H1 (cell line): ENCODE data around the gene CEP104. TPM values are rescaled to one million over a fixed set of nuclear protein-coding genes. Genes with fewer than 3 reads are reported as not detected.

Experiments used
- CTCF ChIA-PET: fragments of 300-600 bp; sonication (Branson Sonifier 250); formaldehyde crosslinking; loops from one replicate; lab custom pipeline; 2021; ENCODE audit not compliant: partially characterized antibody; lab: Charles Lee
- POLR2A ChIA-PET: fragments of 300-600 bp; sonication (Branson Sonifier 250); formaldehyde crosslinking; loops from one replicate; lab custom pipeline; 2021; ENCODE audit warnings: inconsistent platforms; ENCODE audit not compliant: partially characterized antibody; lab: Charles Lee
- DNase-seq, 2 experiments: peaks; one replicate each; pipeline versions ENCODE4 v3.0.0 to v3.0.0-alpha.2; 2010 to 2022; ENCODE audit warnings: low spot score in 2 of 2, low read depth in 1 of 2, mixed read lengths in 1 of 2
- FAIRE-seq: peaks from 2 replicates; lab custom pipeline; 2011; peaks lifted over from hg19 to GRCh38; lab: Jason Lieb, UNC
- H2AFZ ChIP-seq: 2 replicates; pipeline ENCODE4 v1.8.1; 2012; ENCODE audit warnings: low read length, inconsistent platforms
- H2AK5ac ChIP-seq: 2 replicates; pipeline ENCODE4 v1.6.1; 2013; ENCODE audit warnings: low read depth, low read length
- H2BK120ac ChIP-seq: replicated peaks from 2 replicates; pipeline ENCODE3; 2013; ENCODE audit warnings: low read depth, low read length, inconsistent platforms
- H2BK12ac ChIP-seq: 2 replicates; pipeline ENCODE4 v1.6.1; 2013; ENCODE audit warnings: low read depth, low read length
- H2BK15ac ChIP-seq: 2 replicates; pipeline ENCODE4 v1.6.1; 2013; ENCODE audit warnings: low read length
- H2BK20ac ChIP-seq: 2 replicates; pipeline ENCODE4 v1.6.1; 2013; ENCODE audit warnings: low read length
- H2BK5ac ChIP-seq: 2 replicates; pipeline ENCODE4 v1.6.1; 2013; ENCODE audit warnings: low read depth, low read length
- H3K14ac ChIP-seq: 2 replicates; pipeline ENCODE4 v1.6.1; 2013; ENCODE audit warnings: inconsistent platforms; ENCODE audit not compliant: insufficient read length
- H3K18ac ChIP-seq: 2 replicates; pipeline ENCODE4 v1.6.1; 2013; ENCODE audit warnings: low read length; ENCODE audit errors: extremely low read depth
- H3K23ac ChIP-seq: 2 replicates; pipeline ENCODE4 v1.6.1; 2013; ENCODE audit warnings: inconsistent platforms; ENCODE audit not compliant: insufficient read length
- H3K23me2 ChIP-seq: 2 replicates; pipeline ENCODE4 v1.6.1; 2013; ENCODE audit warnings: low read depth, low read length
- H3K27ac ChIP-seq: 2 replicates; pipeline ENCODE4 v1.6.1; 2011; ENCODE audit warnings: low read depth, low read length, inconsistent platforms
- H3K27me3 ChIP-seq, 4 experiments: replicated peaks in 1 of 4; 1 replicate in 1 of 4; 2 replicates in 3 of 4; pipeline versions ENCODE4 v1.6.1 to v1.8.1; 2011 to 2013; ENCODE audit warnings: low read length in 3 of 4, mild to moderate bottlenecking in 3 of 4, inconsistent platforms in 2 of 4, mixed read lengths in 2 of 4, moderate library complexity in 1 of 4; ENCODE audit not compliant: control insufficient read depth in 3 of 4, insufficient read depth in 3 of 4; ENCODE audit errors: extremely low read depth in 1 of 4
- H3K36me3 ChIP-seq, 4 experiments: 2 replicates each; pipeline versions ENCODE4 v1.6.1 to v1.8.1; 2011 to 2013; ENCODE audit warnings: mild to moderate bottlenecking in 4 of 4, low read length in 3 of 4, moderate library complexity in 2 of 4, control low read depth in 1 of 4, inconsistent platforms in 1 of 4; ENCODE audit not compliant: insufficient read depth in 4 of 4, control insufficient read depth in 2 of 4
- H3K4ac ChIP-seq: replicated peaks from 2 replicates; pipeline ENCODE3; 2013; ENCODE audit warnings: low read length, low read depth, mixed read lengths, inconsistent platforms; ENCODE audit not compliant: insufficient read length
- H3K4me1 ChIP-seq, 4 experiments: replicated peaks in 1 of 4; 1 replicate in 1 of 4; 2 replicates in 3 of 4; pipeline versions ENCODE4 v1.6.1 to v1.8.1; 2011 to 2013; ENCODE audit warnings: low read length in 3 of 4, inconsistent platforms in 2 of 4, mixed read lengths in 1 of 4; ENCODE audit not compliant: insufficient read depth in 4 of 4, control insufficient read depth in 3 of 4
- H3K4me2 ChIP-seq, 2 experiments: 2 replicates each; pipeline versions ENCODE4 v1.6.1 to v1.8.1; 2011 to 2013; ENCODE audit warnings: low read depth in 2 of 2, low read length in 2 of 2, control low read depth in 1 of 2, inconsistent platforms in 1 of 2, mild to moderate bottlenecking in 1 of 2; ENCODE audit not compliant: insufficient read depth in 1 of 2
- H3K4me3 ChIP-seq, 4 experiments: fragments of 200-600, 300-600 bp in 1 of 4; sonication (generic), shearing (Covaris generic), sonication (Bioruptor Twin) in 1 of 4; 2 replicates each; pipeline versions ENCODE4 v1.5.1 to v1.8.1; 2011 to 2016; ENCODE audit warnings: low read length in 4 of 4, low read depth in 3 of 4, control low read depth in 2 of 4, inconsistent platforms in 2 of 4, mild to moderate bottlenecking in 2 of 4, mixed read lengths in 1 of 4, moderate library complexity in 1 of 4; ENCODE audit not compliant: insufficient read depth in 2 of 4; ENCODE audit errors: extremely low read depth in 1 of 4
- H3K56ac ChIP-seq: replicated peaks from 2 replicates; pipeline ENCODE3; 2013; ENCODE audit warnings: low read depth, mild to moderate bottlenecking, mixed read lengths, low read length, inconsistent platforms; ENCODE audit not compliant: insufficient read length
- H3K79me1 ChIP-seq: 2 replicates; pipeline ENCODE4 v1.6.1; 2013; ENCODE audit warnings: low read depth, low read length, control low read depth
- H3K79me2 ChIP-seq, 2 experiments: 2 replicates each; pipeline versions ENCODE4 v1.6.1 to v1.8.1; 2012 to 2013; ENCODE audit warnings: low read length in 2 of 2, mild to moderate bottlenecking in 2 of 2, inconsistent platforms in 1 of 2; ENCODE audit not compliant: insufficient read depth in 2 of 2, control insufficient read depth in 1 of 2
- H3K9ac ChIP-seq, 4 experiments: replicated peaks in 1 of 4; 1 replicate in 1 of 4; 2 replicates in 3 of 4; pipeline versions ENCODE4 v1.6.1 to v1.8.1; 2011 to 2013; ENCODE audit warnings: low read depth in 3 of 4, low read length in 3 of 4, control low read depth in 2 of 4, mild to moderate bottlenecking in 2 of 4, moderate library complexity in 2 of 4, inconsistent platforms in 1 of 4; ENCODE audit errors: extremely low read depth in 1 of 4
- H3K9me3 ChIP-seq, 2 experiments: 2 replicates each; pipeline versions ENCODE4 v1.6.1 to v1.8.1; 2012 to 2013; ENCODE audit warnings: mild to moderate bottlenecking in 2 of 2, moderate library complexity in 2 of 2, control low read depth in 1 of 2, inconsistent platforms in 1 of 2, low read depth in 1 of 2, low read length in 1 of 2, mixed read lengths in 1 of 2; ENCODE audit not compliant: insufficient read depth in 2 of 2
- H4K20me1 ChIP-seq, 2 experiments: replicated peaks in 1 of 2; 2 replicates each; pipeline versions ENCODE3 to v1.8.1; 2011 to 2013; ENCODE audit warnings: inconsistent platforms in 2 of 2, low read length in 2 of 2, mild to moderate bottlenecking in 1 of 2; ENCODE audit not compliant: insufficient read depth in 2 of 2, control insufficient read depth in 1 of 2
- H4K5ac ChIP-seq: 2 replicates; pipeline ENCODE4 v1.6.1; 2013; ENCODE audit warnings: low read length, low read depth, mixed read lengths, inconsistent platforms; ENCODE audit not compliant: insufficient read length
- H4K8ac ChIP-seq: 2 replicates; pipeline ENCODE4 v1.8.0; 2013; ENCODE audit warnings: mild to moderate bottlenecking, moderate library complexity, low read length, inconsistent platforms; ENCODE audit not compliant: insufficient read depth; ENCODE audit errors: extremely low read depth
- H4K91ac ChIP-seq: replicated peaks from 2 replicates; pipeline ENCODE3; 2013; ENCODE audit warnings: low read length, mixed read lengths, inconsistent platforms; ENCODE audit not compliant: insufficient read length
- JUN ChIP-seq: IDR thresholded peaks from 2 replicates; pipeline ENCODE4 v1.6.1; 2011; ENCODE audit warnings: low read depth, mild to moderate bottlenecking, improper control_type of control experiment, low read length
- KDM1A ChIP-seq: fragments of 200-600, 300-600 bp; sonication (generic); IDR thresholded peaks from 2 replicates; pipeline ENCODE4 v1.7.1; 2016; ENCODE audit warnings: mild to moderate bottlenecking, low read length, borderline replicate concordance
- KDM5A ChIP-seq: fragments of 200-600 bp; IDR thresholded peaks from 2 replicates; pipeline ENCODE4 v1.7.1; 2012; ENCODE audit warnings: mild to moderate bottlenecking, low read length, inconsistent platforms, mixed read lengths
- PHF8 ChIP-seq: fragments of 200-600 bp; sonication (generic); conservative IDR thresholded peaks from 2 replicates; pipeline ENCODE4 v1.7.1; 2012; ENCODE audit warnings: low read depth, mild to moderate bottlenecking, inconsistent platforms, low read length, moderate library complexity
- POLR2A ChIP-seq, 2 experiments: IDR thresholded peaks; 1 replicate in 1 of 2; 2 replicates in 1 of 2; pipeline ENCODE4 v1.6.1; 2011; ENCODE audit warnings: low read depth in 2 of 2, low read length in 2 of 2, mild to moderate bottlenecking in 2 of 2; ENCODE audit errors: control extremely low read depth in 1 of 2
- RFX5 ChIP-seq: IDR thresholded peaks from 2 replicates; pipeline ENCODE4 v1.6.1; 2011; ENCODE audit warnings: low read depth, low read length, improper control_type of control experiment, borderline replicate concordance
- RNF2 ChIP-seq: fragments of 200-900, 300-1000 bp; sonication (generic); IDR thresholded peaks from 2 replicates; pipeline ENCODE4 v1.7.1; 2016; ENCODE audit warnings: borderline replicate concordance, low read depth, mild to moderate bottlenecking, antibody characterized with exemption, low read length; ENCODE audit not compliant: poor library complexity, severe bottlenecking; ENCODE audit errors: missing control alignments
- RXRA ChIP-seq: IDR thresholded peaks from 2 replicates; pipeline ENCODE4 v1.6.1; 2011; ENCODE audit warnings: low read depth, mild to moderate bottlenecking, low read length, moderate library complexity; ENCODE audit not compliant: insufficient read depth
- TAF1 ChIP-seq: IDR thresholded peaks from 2 replicates; pipeline ENCODE4 v1.6.1; 2011; ENCODE audit warnings: mild to moderate bottlenecking, low read depth, low read length
- TCF12 ChIP-seq: IDR thresholded peaks from 2 replicates; pipeline ENCODE4 v1.6.1; 2011; ENCODE audit warnings: low read depth, mild to moderate bottlenecking, low read length
- WGBS, 2 experiments: shearing (Covaris generic) in 1 of 2; methylation state at CpG; one replicate each; pipeline versions ENCODE4 v1.1.6 to v1.1.7; 2013 to 2015; ENCODE audit warnings: low lambda C conversion rate in 2 of 2, mixed read lengths in 2 of 2, inconsistent platforms in 1 of 2, low coverage in 1 of 2, missing lambda C conversion rate in 1 of 2; ENCODE audit not compliant: insufficient replicate concordance in 2 of 2, insufficient coverage in 1 of 2, insufficient read length in 1 of 2; ENCODE audit errors: extremely low coverage in 1 of 2, missing lambda C conversion rate in 1 of 2; 5-methylcytosine and 5-hydroxymethylcytosine counted together
- polyA plus RNA-seq, 7 experiments: library from polyadenylated mRNA; depleted of rRNA in 3 of 7; stranded (reverse) in 5 of 7; unstranded in 2 of 7; fragments of >200 nt in 5 of 7; fragments of 200-250 nt in 2 of 7; gene quantifications; 1 replicate in 5 of 7; 2 replicates in 1 of 7; 4 replicates in 1 of 7; pipeline versions ENCODE4 v1.2.1 to v1.2.3, GENCODE V29; 2011 to 2013; ENCODE audit warnings: missing spikeins in 2 of 7, mixed read lengths in 2 of 7
- total RNA-seq: library from RNA; stranded (reverse); fragmentation: NEBNext Ultra II Directional; extraction: Animal tissue kit (Norgen Biotek cat#: 25700); gene quantifications from 2 replicates; pipeline ENCODE4 v1.2.1, GENCODE V29; 2021

Gene CEP104
- total and polyA plus RNA-seq, 2 of the 8 experiments (the other 6 are each of a cell fraction or from before 2014, with no cell fraction given): 8.0 to 43.9 TPM

GRCh38 chr1:3886106-3886670 lies 29.2 kb upstream of the CEP104 start:
- H4K8ac ChIP-seq: no peak overlapping the region; the same call in 1 of the 2 replicates
- H3K4me2 ChIP-seq: no peak overlapping the region
- no peak overlapping the region for H2BK12ac ChIP-seq
- peaks cover 13 to 18% (median 15%) of the 10 kb centered on the region in 4 experiments; a peak in 6 of 8 replicates for H3K36me3 ChIP-seq
- FAIRE-seq (no peak), DNase-seq (no peak)
- no peak overlapping the region for H3K9ac ChIP-seq
- no peak overlapping the region for H2BK120ac ChIP-seq
- H4K5ac ChIP-seq: no peak overlapping the region
- no peaks in the 10 kb centered on the region for H3K79me1 ChIP-seq
- H3K23ac ChIP-seq: no peak overlapping the region
- no peak overlapping the region for H3K14ac ChIP-seq
- H2AK5ac ChIP-seq: no peak overlapping the region
- no peak overlapping the region for H2AFZ ChIP-seq
- no peak overlapping the region for H2BK20ac ChIP-seq
- no peaks in the 10 kb centered on the region for H3K9me3 ChIP-seq
- H4K91ac ChIP-seq: no peak overlapping the region
- H3K4me3 ChIP-seq: no peak overlapping the region
- no peaks in the 10 kb centered on the region for H3K27me3 ChIP-seq
- no peak overlapping the region for H3K18ac ChIP-seq
- POLR2A ChIA-PET: no interaction called here
- no peaks in the 10 kb centered on the region for H3K4me1 ChIP-seq
- TF ChIP-seq TAF1 (no peak), RNF2 (no peak), TCF12 (no peak), PHF8 (no peak), POLR2A (IDR thresholded peaks at IDR 0.05; ENCODE audit: control extremely low read depth in 1 of 2, low read depth in 2 of 2, low read length in 2 of 2) (no peak), JUN (no peak), RXRA (no peak), RFX5 (no peak), KDM1A (no peak), KDM5A (no peak)
- peaks cover 2 to 3% of the 10 kb centered on the region in 2 experiments for H4K20me1 ChIP-seq
- H3K23me2 ChIP-seq: no peaks in the 10 kb centered on the region
- H2BK15ac ChIP-seq: no peak overlapping the region
- H3K27ac ChIP-seq: no peak overlapping the region
- 90% methylated on average over 15 of the region's 15 CpGs; no CpG with 5 or more reads in 1 of the 2 experiments for WGBS, 2 experiments
- H2BK5ac ChIP-seq: no peak overlapping the region; the same call in 1 of the 2 replicates
- CTCF ChIA-PET: interaction anchor here (1.2 to 2.7 kb wide), 4 partner anchors 10 to 30 kb away, joined by 3 to 5 read pairs (median 4); partner anchors contain the start of genes CEP104 and DFFB
- no peaks in the 10 kb centered on the region for H3K79me2 ChIP-seq
- no peak overlapping the region for H3K4ac ChIP-seq
- H3K56ac ChIP-seq: no peak overlapping the region
